NCI-H2227 (cell line): Measurements from ENCODE around the gene HTR3C.
"Not testable (repeated sequence)": the region's sequence is repeated elsewhere in the genome, so short reads cannot be mapped to it uniquely, and the experiment has no call there.

Source experiments
- DNase-seq: peaks from one replicate; lab custom pipeline; 2025; ENCODE audit not compliant: unreplicated experiment; lab: John Stamatoyannopoulos, UW

HTR3C gene, protein sequence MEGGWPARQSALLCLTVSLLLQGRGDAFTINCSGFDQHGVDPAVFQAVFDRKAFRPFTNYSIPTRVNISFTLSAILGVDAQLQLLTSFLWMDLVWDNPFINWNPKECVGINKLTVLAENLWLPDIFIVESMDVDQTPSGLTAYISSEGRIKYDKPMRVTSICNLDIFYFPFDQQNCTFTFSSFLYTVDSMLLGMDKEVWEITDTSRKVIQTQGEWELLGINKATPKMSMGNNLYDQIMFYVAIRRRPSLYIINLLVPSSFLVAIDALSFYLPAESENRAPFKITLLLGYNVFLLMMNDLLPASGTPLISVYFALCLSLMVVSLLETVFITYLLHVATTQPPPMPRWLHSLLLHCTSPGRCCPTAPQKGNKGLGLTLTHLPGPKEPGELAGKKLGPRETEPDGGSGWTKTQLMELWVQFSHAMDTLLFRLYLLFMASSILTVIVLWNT

DNA sequence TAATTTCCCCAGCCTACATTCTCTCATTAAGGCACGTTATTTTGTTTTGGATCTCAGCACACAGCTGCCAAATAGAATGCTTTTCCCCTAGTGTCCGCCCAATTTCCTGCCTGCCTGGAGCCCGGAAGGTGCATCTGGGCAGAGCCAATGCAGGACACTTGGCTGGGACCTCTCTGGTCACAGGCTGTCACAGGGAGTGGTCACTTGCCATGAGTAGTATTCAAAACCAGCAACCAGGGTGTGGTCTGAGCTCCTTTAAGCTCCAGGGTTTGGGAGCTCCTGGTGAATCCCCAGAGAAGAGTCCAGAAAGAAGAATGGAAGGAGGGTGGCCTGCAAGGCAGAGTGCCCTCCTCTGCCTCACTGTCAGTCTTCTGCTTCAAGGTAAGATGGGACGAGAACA lies at the start of gene HTR3C:
Gene HTR3C, plus strand, starts transcription at position 281 of the 400 bp plus-strand sequence. Its CDS starts 34 bp downstream, at position 315.
- no peak for DNase-seq

DNA sequence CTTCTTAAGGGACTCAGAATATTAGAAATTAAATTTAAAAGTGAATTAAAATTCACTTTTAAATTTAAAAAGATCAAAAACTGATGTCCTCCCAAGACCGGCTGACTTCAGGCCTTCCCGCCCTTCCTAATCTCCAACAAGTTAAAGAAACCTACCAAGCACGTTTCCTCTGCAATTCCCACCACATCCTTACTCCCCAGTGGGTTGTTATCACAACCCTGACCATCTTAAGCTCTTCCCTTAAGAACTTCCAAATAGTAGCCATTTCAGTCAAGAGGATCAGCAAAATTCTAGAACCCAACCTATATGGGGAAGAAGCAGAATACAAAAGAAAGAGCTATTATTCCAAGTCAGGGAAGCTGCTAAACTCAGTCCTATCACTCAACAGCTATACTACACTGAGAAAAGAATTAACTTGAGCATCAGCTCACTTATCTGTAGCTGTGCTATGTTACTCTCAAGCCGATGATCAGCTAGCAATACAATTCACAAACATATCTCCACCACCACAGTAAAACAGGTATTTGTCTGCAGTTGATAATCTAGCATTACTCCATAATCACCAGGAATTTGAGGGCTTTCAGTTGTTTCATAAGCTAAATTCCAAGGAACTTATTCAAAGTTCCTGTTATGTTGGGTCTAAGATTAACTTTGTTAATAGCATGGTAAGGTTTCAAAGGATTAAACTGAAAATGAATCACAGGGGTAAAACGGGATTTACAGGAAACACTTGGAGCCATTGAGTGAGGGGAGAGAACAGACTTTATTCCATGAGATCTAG lies 49.5 kb upstream of the HTR3C start:
- no peak for DNase-seq

DNA sequence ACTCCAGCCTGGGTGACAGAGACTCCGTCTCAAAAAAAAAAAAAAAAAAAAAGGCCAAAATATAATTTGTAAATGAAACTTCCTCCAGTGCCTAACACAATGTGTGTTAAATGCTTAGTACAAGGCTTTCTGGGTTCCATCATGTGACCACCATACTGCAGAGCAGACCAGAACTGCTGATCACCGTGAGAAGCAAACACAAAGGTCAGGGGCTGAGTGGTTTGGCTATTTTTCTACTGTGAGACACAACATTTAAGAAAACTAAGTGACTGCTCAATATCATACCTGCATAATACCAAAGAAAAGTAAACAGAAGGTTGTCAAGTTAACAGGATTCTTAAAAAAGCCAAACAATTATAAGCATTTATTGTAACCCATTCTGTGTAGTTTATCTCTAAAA lies 48.4 kb upstream of the HTR3C start:
- no peak for DNase-seq

DNA sequence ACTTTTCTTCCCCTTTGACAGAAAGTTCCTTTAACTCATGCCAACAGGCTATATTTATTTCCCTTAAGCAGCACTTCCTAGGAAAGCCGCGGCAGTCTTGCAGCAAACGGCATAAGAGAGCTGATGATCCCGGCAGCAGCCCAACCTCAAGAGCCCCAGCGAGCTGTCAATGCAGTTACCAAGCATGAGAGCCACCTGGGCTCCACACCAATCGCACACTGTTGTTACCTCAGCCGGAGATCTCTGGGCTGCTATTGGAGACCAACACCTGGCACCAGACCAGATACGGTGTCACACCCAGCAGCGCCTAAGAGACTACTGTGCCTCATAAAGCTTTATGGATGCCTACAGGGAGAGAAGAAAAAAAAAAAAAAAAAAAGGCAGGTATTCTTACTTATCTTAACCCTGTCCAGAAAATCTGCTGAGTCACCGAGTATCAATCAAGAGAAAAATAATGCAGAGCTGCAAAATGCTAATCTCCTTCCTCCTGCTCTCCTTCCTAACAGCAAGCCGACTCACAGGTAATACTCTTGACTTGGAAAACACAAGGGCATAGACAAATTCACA lies 46.8 kb upstream of the HTR3C start:
- DNase-seq: peak; percentile 92

DNA sequence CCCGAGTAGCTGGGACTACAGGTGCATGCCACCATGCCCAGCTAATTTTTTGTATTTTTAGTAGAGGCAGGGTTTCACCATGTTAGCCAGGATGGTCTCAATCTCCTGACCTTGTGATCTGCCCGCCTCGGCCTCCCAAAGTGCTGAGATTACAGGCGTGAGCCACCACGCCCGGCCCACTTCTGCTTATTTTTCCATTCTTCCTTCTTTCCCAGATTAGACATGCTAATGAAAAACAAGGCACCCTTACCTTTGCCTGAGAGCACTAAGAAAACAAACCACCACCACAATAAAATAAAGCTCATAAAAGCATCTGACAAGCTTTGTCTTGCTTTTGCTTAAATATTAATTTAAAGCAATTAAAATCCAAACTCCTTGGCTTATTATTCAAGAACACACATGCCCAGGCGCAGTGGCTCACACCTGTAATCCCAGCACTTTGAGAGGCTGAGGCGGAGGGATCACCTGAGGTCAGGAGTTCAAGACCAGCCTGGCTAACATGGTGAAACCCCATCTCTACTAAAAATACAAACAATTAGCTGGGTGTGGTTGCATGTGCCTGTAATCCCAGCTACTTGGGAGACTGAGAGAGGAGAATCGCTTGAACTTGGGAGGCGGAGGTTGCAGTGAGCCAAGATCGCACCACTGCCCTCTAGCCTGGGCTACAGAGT lies 45.6 kb upstream of the HTR3C start:
- not testable (repeated sequence) for DNase-seq

GRCh38 chr3:184008161-184008560 lies 44.7 kb upstream of the HTR3C start:
- no peak for DNase-seq

GRCh38 chr3:184011230-184011876 lies 41.5 kb upstream of the HTR3C start:
- no peak for DNase-seq

GRCh38 chr3:184011937-184012889 lies 40.6 kb upstream of the HTR3C start:
- no peak for DNase-seq

GRCh38 chr3:184015381-184016019 lies 37.3 kb upstream of the HTR3C start:
- peak; percentile 28 for DNase-seq

GRCh38 chr3:184016169-184016570 lies 36.7 kb upstream of the HTR3C start:
- no peak for DNase-seq

DNA sequence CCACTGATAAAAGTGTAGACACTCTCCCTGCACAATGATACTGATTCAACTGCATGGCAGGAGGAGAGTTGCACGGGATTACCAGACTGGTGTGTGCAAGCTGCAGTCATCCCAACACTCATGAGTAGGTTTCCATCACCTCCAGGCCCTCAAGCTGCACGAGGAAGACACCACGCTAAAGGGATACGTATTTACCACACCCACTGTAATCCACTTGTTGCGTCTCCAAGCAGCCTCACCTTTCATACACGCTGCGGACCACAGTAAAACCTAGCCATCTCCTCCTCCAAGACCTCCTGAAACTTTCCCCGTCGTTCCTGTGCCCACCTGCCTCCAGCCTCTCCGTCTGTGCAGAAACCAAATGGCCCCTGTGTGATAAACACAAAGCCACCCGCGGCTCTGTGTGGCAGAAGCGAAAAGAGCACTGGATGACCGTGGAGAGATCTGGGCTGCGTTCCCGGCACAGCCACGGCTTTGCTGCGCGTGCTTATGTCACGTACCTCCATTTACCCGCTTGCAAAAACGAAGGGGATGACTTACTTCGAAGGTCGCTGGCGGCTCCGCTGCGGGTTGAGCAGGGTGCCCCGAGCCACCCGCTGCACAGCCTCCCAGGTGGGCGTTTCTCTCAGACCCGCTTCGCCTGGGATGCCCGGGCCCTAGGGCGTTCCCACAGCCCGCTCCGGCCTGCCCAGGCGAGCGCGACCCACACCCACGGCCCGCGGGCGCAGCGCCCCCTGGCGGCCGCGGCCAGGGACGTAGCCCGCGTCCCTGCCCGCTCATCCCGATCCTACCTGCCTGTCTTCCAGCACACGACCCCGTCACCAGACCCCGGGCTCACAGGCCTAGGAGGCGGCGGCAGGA lies 35.8 kb upstream of the HTR3C start:
- DNase-seq: peak; percentile 71

DNA sequence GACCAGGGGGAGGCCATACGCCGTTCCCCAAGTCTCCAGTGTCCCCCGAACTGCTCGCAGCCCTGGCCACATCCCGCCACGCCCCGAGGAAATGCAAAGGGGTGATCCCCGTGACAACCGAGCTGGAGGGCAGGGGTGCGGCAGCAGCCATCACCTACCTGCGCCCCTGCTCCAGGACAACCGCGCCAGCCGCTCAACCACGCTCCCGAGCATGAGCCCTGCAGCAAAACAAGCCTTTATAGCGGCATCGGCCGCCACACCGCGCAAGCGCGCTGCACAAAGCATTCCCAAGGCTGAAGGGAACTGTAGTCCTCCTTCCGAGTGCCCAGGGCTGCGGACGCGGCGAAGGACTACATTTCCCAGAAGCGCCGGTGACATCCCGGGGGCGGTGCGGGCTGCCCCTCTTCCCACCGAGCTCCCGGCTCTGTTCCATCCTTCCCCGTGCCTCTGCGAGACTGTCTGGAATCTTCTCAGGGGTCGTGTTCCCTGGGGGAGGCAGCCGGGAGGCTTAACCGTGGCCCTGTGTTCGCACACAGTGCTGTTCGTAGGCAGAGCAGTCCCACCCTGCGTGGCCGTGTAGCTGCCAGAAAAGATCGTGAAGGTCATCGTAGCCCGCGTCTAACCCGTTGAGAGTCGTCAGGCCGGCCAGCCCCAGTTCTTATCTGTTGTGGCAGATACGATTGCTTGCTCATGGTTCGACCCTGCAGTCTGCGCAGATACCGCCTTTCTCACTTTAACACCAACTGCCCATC lies 35.0 kb upstream of the HTR3C start, which contains the start of gene ABCC5:
Gene ABCC5, minus strand, starts transcription at position 213 of the 752 bp plus-strand sequence. CDS start 3,492 bp downstream, outside the sequence.
- DNase-seq: peak; percentile 96

DNA sequence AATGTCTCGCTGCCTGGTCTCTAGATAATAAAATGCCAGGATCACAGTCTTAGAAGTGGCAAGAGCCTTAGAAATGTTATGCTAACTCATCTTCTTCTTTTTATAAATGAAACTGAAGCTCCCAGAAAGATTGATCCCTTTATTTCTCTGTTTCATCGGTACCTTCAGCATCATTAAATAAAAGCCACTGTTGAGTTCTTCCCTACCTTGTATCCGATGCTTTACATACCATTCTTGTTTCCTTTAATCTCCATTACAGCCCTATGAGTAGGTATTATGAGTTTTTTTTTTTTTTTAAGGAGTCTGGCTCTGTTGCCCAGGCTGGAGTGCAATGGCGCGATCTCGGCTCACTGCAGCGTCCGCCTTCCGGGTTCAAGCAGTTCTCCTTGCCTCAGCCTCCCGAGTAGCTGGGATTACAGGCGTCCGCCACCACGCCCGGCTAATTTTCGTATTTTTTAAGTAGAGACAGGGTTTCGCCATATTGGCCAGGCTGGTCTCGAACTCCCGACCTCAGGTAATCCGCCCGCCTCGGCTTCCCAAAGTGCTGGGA lies 34.3 kb upstream of the HTR3C start:
- DNase-seq: no peak

DNA sequence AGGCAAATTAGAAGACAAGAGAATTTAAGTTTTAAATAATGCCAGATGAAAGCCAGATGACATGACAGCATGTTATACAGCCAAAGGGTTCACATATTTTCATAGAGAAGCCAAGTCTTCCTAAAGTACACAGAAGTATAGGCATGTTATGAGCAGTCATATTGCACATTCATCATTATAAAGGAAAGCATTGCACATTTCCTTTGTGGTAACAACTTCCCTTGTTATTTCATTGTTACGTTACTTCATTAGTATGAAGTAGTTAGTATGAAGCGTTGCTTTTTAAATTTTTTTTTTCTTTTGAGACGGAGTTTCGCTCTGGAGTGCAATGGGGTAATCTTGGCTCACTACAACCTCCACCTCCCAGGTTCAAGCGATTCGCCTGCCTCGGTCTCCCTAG lies 30.5 kb upstream of the HTR3C start:
- no peak for DNase-seq

DNA sequence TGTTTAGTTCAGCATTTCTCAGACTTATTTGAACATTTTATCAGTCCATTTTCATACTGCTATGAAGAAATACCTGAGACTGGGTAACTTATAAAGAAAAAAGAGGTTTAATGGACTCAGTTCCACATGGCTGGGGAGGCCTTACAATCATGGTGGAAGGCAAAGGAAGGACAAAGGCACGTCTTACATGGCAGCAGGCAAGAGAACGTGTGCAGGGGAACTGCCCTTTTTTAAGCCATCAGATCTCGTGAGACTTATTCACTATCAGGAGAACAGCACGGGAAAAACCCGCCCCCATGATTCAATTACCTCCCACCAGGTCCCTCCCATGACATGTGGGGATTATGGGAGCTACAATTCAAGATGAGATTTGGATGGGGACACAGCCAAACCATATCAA lies 27.6 kb upstream of the HTR3C start:
- not testable (repeated sequence) for DNase-seq

DNA sequence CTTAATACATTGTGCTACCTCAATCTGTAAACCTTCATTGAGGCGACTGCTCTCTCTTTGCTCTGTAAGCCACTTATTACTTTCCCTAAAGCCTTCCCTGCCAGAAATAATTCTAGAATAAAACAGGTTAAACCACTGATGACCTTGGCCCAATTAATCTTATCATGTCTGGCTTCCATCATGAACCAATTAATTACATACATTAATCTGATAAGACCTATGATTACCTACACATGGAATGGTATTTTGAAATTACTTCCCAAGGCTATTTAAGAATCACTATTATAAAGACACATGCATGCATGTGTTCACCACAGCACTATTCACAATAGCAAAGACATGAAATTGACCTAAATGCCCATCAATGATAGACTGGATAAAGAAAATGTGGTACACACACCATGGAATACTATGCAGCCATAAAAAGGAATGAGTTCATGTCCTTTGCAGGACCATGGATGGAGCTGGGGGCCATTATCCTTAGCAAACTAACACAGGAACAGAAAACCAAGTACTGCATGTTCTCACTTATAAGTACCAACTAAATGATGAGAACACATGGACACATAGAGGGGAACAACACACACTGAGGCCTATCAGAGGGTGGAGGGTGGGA lies 24.5 kb upstream of the HTR3C start:
- not testable (repeated sequence) for DNase-seq

DNA sequence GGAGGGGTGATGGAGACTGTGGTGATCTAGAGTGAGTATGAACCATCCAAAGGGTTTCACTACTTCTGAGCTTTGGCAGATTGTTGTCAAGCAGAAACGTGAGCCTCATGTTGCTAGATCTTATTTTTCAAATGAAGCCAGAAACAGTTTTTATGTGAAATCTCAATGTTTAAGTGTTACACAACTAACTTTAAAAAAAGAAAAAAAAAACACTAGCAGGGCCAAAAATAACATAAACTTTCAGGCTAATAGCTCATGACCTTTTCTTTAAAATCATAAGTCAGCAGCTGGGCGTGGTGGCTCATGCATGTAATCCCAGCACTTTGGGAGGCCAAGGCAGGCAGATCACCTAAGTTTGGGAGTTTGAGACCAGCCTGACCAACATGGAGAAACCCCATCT lies 23.4 kb upstream of the HTR3C start:
- DNase-seq: no peak
